HEK293 (cell line): ENCODE measurements around the gene CFAP43.

Experiments used
- SALL2 ChIP-seq: fragments of 450-650 bp; formaldehyde crosslinking; IDR thresholded peaks from 2 replicates; pipeline ENCODE4 v1.5.0; 2017; ENCODE audit warnings: missing biosample characterization, mild to moderate bottlenecking, missing genetic modification characterization, borderline replicate concordance
- ZNF324 ChIP-seq: fragments of 450-650 bp; formaldehyde crosslinking; IDR thresholded peaks from 2 replicates; pipeline ENCODE4 v1.5.1; 2016; ENCODE audit warnings: missing biosample characterization, missing genetic modification characterization
- ZNF37A ChIP-seq: fragments of 450-650 bp; IDR thresholded peaks from 2 replicates; pipeline ENCODE4 v1.5.1; 2018; ENCODE audit warnings: missing biosample characterization, missing genetic modification characterization
- ZNF76 ChIP-seq: fragments of 450-650 bp; formaldehyde crosslinking; IDR thresholded peaks from 2 replicates; pipeline ENCODE4; 2016; ENCODE audit warnings: low read depth, missing biosample characterization, missing genetic modification characterization, borderline replicate concordance
- ZNF777 ChIP-seq: fragments of 450-650 bp; formaldehyde crosslinking; IDR thresholded peaks from 2 replicates; pipeline ENCODE4 v1.5.1; 2017; ENCODE audit warnings: missing biosample characterization, missing genetic modification characterization, borderline replicate concordance
- ZXDB ChIP-seq: fragments of 450-650 bp; formaldehyde crosslinking; IDR thresholded peaks from 2 replicates; pipeline ENCODE4 v1.5.1; 2016; ENCODE audit warnings: missing biosample characterization, missing genetic modification characterization
- TF ChIP-seq, protein P1 (sequence below): fragments of 450-650 bp; formaldehyde crosslinking; IDR thresholded peaks from 2 replicates; pipeline ENCODE4 v1.5.1; 2016; ENCODE audit warnings: missing biosample characterization, missing genetic modification characterization
- TF ChIP-seq, protein P2 (sequence below): fragments of 450-650 bp; formaldehyde crosslinking; IDR thresholded peaks from 2 replicates; pipeline ENCODE4 v1.5.1; 2016; ENCODE audit warnings: missing biosample characterization, missing genetic modification characterization
- TF ChIP-seq, protein P3 (sequence below): fragments of 450-650 bp; formaldehyde crosslinking; IDR thresholded peaks from 2 replicates; pipeline ENCODE4 v1.5.1; 2017; ENCODE audit warnings: missing biosample characterization, missing genetic modification characterization
- TF ChIP-seq, protein P4 (sequence below): fragments of 450-650 bp; formaldehyde crosslinking; IDR thresholded peaks from 2 replicates; pipeline ENCODE4 v1.5.1; 2016; ENCODE audit warnings: missing biosample characterization, missing genetic modification characterization
- TF ChIP-seq, protein P5 (sequence below): fragments of 450-650 bp; formaldehyde crosslinking; IDR thresholded peaks from 2 replicates; pipeline ENCODE4 v1.5.1; 2017; ENCODE audit warnings: missing biosample characterization, missing genetic modification characterization
- TF ChIP-seq, protein P6 (sequence below): fragments of 450-650 bp; formaldehyde crosslinking; conservative IDR thresholded peaks from 2 replicates; pipeline ENCODE4 v1.5.1; 2016; ENCODE audit warnings: low read depth, missing biosample characterization, missing genetic modification characterization

DNA sequence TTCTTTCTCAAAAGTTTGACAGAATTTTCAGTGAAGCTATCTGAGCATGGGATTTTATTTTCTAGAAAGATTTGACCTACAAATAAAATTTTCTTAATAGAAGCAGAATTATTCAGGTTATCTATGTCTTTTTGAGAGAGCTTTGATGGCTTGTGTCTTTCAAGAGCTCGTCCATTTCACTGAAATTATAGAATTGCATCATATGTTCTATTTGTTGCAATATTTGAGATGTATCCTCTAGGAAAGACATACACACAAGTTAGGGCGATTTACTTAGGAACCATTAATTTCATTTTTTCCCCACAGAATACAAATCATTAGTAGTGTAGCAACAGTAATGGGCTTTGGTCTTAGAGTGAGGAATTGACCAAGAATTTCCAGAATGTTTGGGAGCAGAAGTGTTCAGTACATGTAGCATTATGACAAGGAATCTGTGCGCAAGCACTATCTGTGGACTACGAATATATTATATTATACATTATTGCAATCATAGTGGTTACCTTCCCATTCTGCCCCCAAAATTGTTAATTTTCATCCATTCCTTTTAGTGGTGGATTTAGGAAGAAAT, 133.7 kb downstream of the CFAP43 start:
- TF ChIP-seq, protein P1, sequence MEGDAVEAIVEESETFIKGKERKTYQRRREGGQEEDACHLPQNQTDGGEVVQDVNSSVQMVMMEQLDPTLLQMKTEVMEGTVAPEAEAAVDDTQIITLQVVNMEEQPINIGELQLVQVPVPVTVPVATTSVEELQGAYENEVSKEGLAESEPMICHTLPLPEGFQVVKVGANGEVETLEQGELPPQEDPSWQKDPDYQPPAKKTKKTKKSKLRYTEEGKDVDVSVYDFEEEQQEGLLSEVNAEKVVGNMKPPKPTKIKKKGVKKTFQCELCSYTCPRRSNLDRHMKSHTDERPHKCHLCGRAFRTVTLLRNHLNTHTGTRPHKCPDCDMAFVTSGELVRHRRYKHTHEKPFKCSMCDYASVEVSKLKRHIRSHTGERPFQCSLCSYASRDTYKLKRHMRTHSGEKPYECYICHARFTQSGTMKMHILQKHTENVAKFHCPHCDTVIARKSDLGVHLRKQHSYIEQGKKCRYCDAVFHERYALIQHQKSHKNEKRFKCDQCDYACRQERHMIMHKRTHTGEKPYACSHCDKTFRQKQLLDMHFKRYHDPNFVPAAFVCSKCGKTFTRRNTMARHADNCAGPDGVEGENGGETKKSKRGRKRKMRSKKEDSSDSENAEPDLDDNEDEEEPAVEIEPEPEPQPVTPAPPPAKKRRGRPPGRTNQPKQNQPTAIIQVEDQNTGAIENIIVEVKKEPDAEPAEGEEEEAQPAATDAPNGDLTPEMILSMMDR (tag by site-specific recombination), result no peak
- TF ChIP-seq, protein P2, sequence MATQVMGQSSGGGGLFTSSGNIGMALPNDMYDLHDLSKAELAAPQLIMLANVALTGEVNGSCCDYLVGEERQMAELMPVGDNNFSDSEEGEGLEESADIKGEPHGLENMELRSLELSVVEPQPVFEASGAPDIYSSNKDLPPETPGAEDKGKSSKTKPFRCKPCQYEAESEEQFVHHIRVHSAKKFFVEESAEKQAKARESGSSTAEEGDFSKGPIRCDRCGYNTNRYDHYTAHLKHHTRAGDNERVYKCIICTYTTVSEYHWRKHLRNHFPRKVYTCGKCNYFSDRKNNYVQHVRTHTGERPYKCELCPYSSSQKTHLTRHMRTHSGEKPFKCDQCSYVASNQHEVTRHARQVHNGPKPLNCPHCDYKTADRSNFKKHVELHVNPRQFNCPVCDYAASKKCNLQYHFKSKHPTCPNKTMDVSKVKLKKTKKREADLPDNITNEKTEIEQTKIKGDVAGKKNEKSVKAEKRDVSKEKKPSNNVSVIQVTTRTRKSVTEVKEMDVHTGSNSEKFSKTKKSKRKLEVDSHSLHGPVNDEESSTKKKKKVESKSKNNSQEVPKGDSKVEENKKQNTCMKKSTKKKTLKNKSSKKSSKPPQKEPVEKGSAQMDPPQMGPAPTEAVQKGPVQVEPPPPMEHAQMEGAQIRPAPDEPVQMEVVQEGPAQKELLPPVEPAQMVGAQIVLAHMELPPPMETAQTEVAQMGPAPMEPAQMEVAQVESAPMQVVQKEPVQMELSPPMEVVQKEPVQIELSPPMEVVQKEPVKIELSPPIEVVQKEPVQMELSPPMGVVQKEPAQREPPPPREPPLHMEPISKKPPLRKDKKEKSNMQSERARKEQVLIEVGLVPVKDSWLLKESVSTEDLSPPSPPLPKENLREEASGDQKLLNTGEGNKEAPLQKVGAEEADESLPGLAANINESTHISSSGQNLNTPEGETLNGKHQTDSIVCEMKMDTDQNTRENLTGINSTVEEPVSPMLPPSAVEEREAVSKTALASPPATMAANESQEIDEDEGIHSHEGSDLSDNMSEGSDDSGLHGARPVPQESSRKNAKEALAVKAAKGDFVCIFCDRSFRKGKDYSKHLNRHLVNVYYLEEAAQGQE (tag by site-specific recombination), result no peak
- TF ChIP-seq ZNF777 (tag by site-specific recombination), result no peak
- no peak for TF ChIP-seq SALL2 (tag by site-specific recombination)
- TF ChIP-seq, protein P3, sequence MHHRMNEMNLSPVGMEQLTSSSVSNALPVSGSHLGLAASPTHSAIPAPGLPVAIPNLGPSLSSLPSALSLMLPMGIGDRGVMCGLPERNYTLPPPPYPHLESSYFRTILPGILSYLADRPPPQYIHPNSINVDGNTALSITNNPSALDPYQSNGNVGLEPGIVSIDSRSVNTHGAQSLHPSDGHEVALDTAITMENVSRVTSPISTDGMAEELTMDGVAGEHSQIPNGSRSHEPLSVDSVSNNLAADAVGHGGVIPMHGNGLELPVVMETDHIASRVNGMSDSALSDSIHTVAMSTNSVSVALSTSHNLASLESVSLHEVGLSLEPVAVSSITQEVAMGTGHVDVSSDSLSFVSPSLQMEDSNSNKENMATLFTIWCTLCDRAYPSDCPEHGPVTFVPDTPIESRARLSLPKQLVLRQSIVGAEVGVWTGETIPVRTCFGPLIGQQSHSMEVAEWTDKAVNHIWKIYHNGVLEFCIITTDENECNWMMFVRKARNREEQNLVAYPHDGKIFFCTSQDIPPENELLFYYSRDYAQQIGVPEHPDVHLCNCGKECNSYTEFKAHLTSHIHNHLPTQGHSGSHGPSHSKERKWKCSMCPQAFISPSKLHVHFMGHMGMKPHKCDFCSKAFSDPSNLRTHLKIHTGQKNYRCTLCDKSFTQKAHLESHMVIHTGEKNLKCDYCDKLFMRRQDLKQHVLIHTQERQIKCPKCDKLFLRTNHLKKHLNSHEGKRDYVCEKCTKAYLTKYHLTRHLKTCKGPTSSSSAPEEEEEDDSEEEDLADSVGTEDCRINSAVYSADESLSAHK (tag by site-specific recombination), result no peak
- TF ChIP-seq ZNF324 (tag by site-specific recombination), result no peak
- TF ChIP-seq ZXDB, result no peak
- TF ChIP-seq, protein P4, sequence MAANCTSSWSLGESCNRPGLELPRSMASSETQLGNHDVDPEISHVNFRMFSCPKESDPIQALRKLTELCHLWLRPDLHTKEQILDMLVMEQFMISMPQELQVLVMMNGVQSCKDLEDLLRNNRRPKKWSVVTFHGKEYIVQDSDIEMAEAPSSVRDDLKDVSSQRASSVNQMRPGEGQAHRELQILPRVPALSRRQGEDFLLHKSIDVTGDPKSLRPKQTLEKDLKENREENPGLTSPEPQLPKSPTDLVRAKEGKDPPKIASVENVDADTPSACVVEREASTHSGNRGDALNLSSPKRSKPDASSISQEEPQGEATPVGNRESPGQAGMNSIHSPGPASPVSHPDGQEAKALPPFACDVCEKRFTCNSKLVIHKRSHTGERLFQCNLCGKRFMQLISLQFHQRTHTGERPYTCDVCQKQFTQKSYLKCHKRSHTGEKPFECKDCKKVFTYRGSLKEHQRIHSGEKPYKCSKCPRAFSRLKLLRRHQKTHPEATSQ, result no peak
- no peak for TF ChIP-seq ZNF37A (tag by site-specific recombination)
- no peak for TF ChIP-seq ZNF76 (tag by site-specific recombination)
- TF ChIP-seq, protein P5, sequence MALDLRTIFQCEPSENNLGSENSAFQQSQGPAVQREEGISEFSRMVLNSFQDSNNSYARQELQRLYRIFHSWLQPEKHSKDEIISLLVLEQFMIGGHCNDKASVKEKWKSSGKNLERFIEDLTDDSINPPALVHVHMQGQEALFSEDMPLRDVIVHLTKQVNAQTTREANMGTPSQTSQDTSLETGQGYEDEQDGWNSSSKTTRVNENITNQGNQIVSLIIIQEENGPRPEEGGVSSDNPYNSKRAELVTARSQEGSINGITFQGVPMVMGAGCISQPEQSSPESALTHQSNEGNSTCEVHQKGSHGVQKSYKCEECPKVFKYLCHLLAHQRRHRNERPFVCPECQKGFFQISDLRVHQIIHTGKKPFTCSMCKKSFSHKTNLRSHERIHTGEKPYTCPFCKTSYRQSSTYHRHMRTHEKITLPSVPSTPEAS, result no peak
- TF ChIP-seq, protein P6, sequence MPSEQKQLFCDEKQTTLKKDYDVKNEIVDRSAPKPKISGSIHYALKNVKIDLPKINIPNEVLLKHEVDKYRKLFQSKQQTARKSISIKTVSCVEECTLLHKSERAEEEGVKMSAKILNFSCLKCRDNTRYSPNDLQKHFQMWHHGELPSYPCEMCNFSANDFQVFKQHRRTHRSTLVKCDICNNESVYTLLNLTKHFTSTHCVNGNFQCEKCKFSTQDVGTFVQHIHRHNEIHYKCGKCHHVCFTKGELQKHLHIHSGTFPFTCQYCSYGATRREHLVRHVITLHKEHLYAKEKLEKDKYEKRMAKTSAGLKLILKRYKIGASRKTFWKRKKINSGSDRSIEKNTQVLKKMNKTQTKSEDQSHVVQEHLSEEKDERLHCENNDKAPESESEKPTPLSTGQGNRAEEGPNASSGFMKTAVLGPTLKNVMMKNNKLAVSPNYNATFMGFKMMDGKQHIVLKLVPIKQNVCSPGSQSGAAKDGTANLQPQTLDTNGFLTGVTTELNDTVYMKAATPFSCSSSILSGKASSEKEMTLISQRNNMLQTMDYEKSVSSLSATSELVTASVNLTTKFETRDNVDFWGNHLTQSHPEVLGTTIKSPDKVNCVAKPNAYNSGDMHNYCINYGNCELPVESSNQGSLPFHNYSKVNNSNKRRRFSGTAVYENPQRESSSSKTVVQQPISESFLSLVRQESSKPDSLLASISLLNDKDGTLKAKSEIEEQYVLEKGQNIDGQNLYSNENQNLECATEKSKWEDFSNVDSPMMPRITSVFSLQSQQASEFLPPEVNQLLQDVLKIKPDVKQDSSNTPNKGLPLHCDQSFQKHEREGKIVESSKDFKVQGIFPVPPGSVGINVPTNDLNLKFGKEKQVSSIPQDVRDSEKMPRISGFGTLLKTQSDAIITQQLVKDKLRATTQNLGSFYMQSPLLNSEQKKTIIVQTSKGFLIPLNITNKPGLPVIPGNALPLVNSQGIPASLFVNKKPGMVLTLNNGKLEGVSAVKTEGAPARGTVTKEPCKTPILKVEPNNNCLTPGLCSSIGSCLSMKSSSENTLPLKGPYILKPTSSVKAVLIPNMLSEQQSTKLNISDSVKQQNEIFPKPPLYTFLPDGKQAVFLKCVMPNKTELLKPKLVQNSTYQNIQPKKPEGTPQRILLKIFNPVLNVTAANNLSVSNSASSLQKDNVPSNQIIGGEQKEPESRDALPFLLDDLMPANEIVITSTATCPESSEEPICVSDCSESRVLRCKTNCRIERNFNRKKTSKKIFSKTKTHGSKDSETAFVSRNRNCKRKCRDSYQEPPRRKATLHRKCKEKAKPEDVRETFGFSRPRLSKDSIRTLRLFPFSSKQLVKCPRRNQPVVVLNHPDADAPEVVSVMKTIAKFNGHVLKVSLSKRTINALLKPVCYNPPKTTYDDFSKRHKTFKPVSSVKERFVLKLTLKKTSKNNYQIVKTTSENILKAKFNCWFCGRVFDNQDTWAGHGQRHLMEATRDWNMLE (tag by site-specific recombination), result no peak
